Smooth muscle cell (in vitro differentiated cells): Measurements from ENCODE around the gene LPP. TPM values are rescaled to one million over a fixed set of nuclear protein-coding genes. Genes with fewer than 3 reads are reported as not detected.

ENCODE experiments used
- DNase-seq: peaks from one replicate; lab custom pipeline; 2025; ENCODE audit not compliant: unreplicated experiment; lab: John Stamatoyannopoulos, UW
- H2AFZ ChIP-seq: fragments of 200-600 bp; sonication (generic); 2 replicates; pipeline ENCODE4 v1.6.0; 2016; ENCODE audit warnings: antibody characterized with exemption, low read depth, mild to moderate bottlenecking
- H3F3A ChIP-seq: fragments of 200-600 bp; sonication (generic); 2 replicates; pipeline ENCODE4 v1.6.0; 2017; ENCODE audit warnings: antibody characterized with exemption, low read depth
- H3K27ac ChIP-seq: fragments of 200-600 bp; sonication (generic); 2 replicates; pipeline ENCODE4 v1.5.1; 2016; ENCODE audit warnings: low read depth, mild to moderate bottlenecking
- H3K27me3 ChIP-seq: fragments of 200-600 bp; sonication (generic); 2 replicates; pipeline ENCODE4 v1.6.1; 2016; ENCODE audit warnings: low read depth, mild to moderate bottlenecking
- H3K36me3 ChIP-seq: fragments of 200-600 bp; sonication (generic); 2 replicates; pipeline ENCODE4 v1.5.1; 2016; ENCODE audit warnings: low read depth
- H3K4me1 ChIP-seq: fragments of 200-600 bp; sonication (generic); 2 replicates; pipeline ENCODE4 v1.5.1; 2016; ENCODE audit warnings: low read depth
- H3K4me2 ChIP-seq: fragments of 200-600 bp; sonication (generic); 2 replicates; pipeline ENCODE4 v1.6.0; 2016; ENCODE audit warnings: mild to moderate bottlenecking
- H3K4me3 ChIP-seq: fragments of 200-600 bp; sonication (generic); 2 replicates; pipeline ENCODE4 v1.5.1; 2016; ENCODE audit warnings: mild to moderate bottlenecking
- H3K79me2 ChIP-seq: fragments of 200-600 bp; sonication (generic); 2 replicates; pipeline ENCODE4 v1.6.0; 2016; ENCODE audit warnings: low read depth, mild to moderate bottlenecking
- H3K9ac ChIP-seq: fragments of 200-600 bp; sonication (generic); 2 replicates; pipeline ENCODE4 v1.6.0; 2016; ENCODE audit warnings: low read depth
- H3K9me3 ChIP-seq: fragments of 200-600 bp; sonication (generic); replicated peaks from 2 replicates; pipeline ENCODE4 v1.5.1; 2016; ENCODE audit warnings: low read depth
- H4K20me1 ChIP-seq: fragments of 200-600 bp; sonication (generic); 2 replicates; pipeline ENCODE4 v1.6.0; 2016; ENCODE audit warnings: low read depth
- CTCF ChIP-seq: fragments of 200-600 bp; sonication (generic); IDR thresholded peaks from 2 replicates; pipeline ENCODE4 v1.5.1; 2017; ENCODE audit warnings: borderline replicate concordance, mild to moderate bottlenecking, antibody characterized with exemption; ENCODE audit not compliant: insufficient read depth, poor library complexity, severe bottlenecking
- WGBS: methylation state at CpG from one replicate; pipeline ENCODE4 v1.1.7; 2016; ENCODE audit warnings: low lambda C conversion rate; 5-methylcytosine and 5-hydroxymethylcytosine counted together
- polyA plus RNA-seq: library from polyadenylated mRNA; unstranded; fragments of >200 nt; fragmentation: Nextera tagmentation; extraction: Ambion mirVana; gene quantifications from 2 replicates; pipeline ENCODE4 v1.2.1, GENCODE V29; 2016
- total RNA-seq: library from RNA; depleted of rRNA; stranded (reverse); fragments of >200 nt; gene quantifications from 2 replicates; pipeline ENCODE4 v1.2.3, GENCODE V29; 2014

Gene LPP
- total and polyA plus RNA-seq, 2 experiments from 2014 or later, result 42.3 to 128 TPM

DNA sequence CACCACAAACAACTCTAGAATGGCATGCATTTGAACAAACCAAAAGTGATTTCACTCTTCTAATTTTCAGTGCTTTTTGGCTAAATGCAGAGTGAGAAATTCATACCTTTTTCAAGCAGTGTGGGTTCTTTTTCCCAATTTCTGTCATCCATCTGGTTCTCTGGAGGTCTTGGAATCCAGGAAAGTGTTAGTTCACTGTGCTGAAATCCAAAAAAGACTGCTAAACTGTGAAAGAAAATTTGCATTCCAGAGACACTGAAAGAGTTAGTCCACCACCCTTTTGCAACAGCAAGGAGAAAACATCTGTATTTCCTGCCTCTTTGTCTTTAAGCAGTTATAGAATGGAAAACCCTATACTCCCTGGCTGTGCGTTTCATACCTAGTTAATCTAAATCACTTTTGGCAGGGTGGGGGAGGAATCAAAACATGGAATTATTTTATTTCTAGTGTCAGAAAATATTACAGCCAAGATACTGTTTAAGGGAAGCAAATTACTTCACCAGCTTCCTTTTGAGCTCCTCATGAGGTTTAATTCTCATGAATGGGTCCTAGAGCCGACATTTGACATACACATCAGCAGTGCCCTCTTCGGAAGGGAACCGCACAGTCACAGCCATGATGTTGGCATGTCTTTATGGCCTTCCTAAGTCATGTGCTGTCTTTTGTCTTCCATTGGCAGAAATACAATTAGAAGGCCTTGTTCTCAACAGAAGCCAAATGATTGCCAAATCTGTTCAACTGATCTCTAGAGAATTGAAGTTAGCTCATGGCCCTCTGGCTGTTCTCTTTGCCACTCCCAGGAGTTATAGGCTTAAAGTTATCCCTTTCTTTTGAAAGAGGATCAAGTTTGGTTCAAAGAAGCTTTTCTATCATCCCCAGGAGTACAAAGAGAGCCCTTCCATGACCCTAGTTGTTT, 700.2 kb downstream of the LPP start:
- H3K27ac ChIP-seq, result peak overlapping the region; percentile 65
- no peaks in the 10 kb centered on the region for H3K36me3 ChIP-seq
- peaks cover 3% of the 10 kb centered on the region for H3F3A ChIP-seq
- peak overlapping the region; percentile 3 for H3K4me2 ChIP-seq
- H3K4me1 ChIP-seq, result peaks cover 26% of the 10 kb centered on the region
- H2AFZ ChIP-seq, result no peak overlapping the region
- H3K9me3 ChIP-seq, result no peaks in the 10 kb centered on the region
- peaks cover 9% of the 10 kb centered on the region for H3K79me2 ChIP-seq
- no peaks in the 10 kb centered on the region for H3K27me3 ChIP-seq
- no peak overlapping the region for H3K4me3 ChIP-seq
- no peak for TF ChIP-seq CTCF
- H4K20me1 ChIP-seq, result peaks cover 15% of the 10 kb centered on the region
- WGBS, result 92% methylated on average over 4 of the region's 4 CpGs
- no peak overlapping the region for H3K9ac ChIP-seq
- no peak for DNase-seq

- Histone ChIP-seq H3K36me3 (no peaks in the 10 kb centered on the region), H3K27me3 (no peaks in the 10 kb centered on the region), H3K79me2 (peaks cover 9% of the 10 kb centered on the region), H3K9me3 (no peaks in the 10 kb centered on the region), H3K4me1 (peaks cover 26% of the 10 kb centered on the region), H4K20me1 (peaks cover 19% of the 10 kb centered on the region), H3K4me2 (peak overlapping the region; percentile 3), H3F3A (peaks cover 3% of the 10 kb centered on the region), H3K9ac (no peak overlapping the region), H3K27ac (peak overlapping the region; percentile 65), H3K4me3 (no peak overlapping the region), H2AFZ (no peak overlapping the region)
- TF ChIP-seq CTCF, result no peak
- no peak for DNase-seq
Measured at GRCh38 chr3:188854772-188855149, 700.8 kb downstream of the LPP start.

DNA sequence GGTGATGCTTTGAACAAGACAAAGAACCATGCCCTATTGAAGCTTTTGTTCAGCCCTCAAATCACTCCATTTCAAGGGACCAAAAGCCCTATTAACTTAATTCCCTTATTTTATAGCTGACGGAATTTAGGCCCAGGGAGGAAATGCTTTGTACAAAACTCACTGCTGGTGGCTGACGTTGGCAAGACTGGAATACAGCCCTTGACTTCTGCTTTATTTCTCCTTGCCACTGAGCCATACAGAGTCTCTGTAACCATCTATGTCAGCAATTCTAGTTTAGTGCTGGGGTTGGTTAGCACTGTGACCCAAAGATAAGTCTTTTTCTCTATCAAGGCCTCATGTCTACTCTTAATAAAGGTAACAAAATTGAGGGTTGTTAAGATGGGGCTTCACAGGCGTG, 701.7 kb downstream of the LPP start:
- no peak for TF ChIP-seq CTCF
- no peak overlapping the region for H3K4me3 ChIP-seq
- no peaks in the 10 kb centered on the region for H3K9me3 ChIP-seq
- no peaks in the 10 kb centered on the region for H3K27me3 ChIP-seq
- DNase-seq, result no peak
- peaks cover 9% of the 10 kb centered on the region for H3K79me2 ChIP-seq
- H3K9ac ChIP-seq, result no peak overlapping the region
- H3K4me2 ChIP-seq, result no peak overlapping the region
- H3K4me1 ChIP-seq, result peaks cover 26% of the 10 kb centered on the region
- WGBS, result 70% methylated on average over 3 of the region's 3 CpGs
- H3F3A ChIP-seq, result peaks cover 3% of the 10 kb centered on the region
- no peaks in the 10 kb centered on the region for H3K36me3 ChIP-seq
- H4K20me1 ChIP-seq, result peaks cover 16% of the 10 kb centered on the region
- H3K27ac ChIP-seq, result peak overlapping the region; percentile 65
- H2AFZ ChIP-seq, result no peak overlapping the region

DNA sequence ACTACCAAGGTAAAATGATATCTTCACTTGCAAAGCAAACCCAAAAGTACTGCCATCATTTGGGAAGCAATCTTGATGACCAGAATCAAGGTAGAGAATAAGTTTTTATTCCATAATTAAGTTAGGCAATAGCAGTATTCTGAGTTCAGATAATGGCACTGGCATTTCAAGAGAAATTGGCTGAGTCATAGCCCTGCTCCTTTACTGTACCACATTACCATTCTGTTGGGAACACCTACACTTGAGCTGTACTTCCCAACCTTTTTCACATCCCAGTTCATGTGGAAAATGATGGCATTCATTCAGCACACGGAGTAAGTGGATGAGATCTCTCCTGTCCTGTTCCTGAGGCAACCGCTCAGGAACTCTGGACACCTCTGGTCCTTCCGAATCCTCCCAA, 706.2 kb downstream of the LPP start:
- no peak for DNase-seq
- Histone ChIP-seq H3K9ac (no peak overlapping the region), H3K9me3 (no peaks in the 10 kb centered on the region), H4K20me1 (peaks cover 25% of the 10 kb centered on the region), H3F3A (peaks cover 9% of the 10 kb centered on the region), H3K79me2 (peaks cover 9% of the 10 kb centered on the region), H3K27me3 (no peaks in the 10 kb centered on the region), H3K4me2 (no peak overlapping the region), H3K36me3 (no peaks in the 10 kb centered on the region), H3K4me1 (peaks cover 21% of the 10 kb centered on the region), H3K4me3 (no peak overlapping the region), H3K27ac (no peak overlapping the region), H2AFZ (no peak overlapping the region)
- TF ChIP-seq CTCF, result no peak
- WGBS, result 96% methylated on average over 3 of the region's 3 CpGs
